ENCODE data around the gene KIF5A.
"Not testable (repeated sequence)": the region's sequence is repeated elsewhere in the genome, so short reads cannot be mapped to it uniquely, and the experiment has no call there.

KIF5A gene

DNA sequence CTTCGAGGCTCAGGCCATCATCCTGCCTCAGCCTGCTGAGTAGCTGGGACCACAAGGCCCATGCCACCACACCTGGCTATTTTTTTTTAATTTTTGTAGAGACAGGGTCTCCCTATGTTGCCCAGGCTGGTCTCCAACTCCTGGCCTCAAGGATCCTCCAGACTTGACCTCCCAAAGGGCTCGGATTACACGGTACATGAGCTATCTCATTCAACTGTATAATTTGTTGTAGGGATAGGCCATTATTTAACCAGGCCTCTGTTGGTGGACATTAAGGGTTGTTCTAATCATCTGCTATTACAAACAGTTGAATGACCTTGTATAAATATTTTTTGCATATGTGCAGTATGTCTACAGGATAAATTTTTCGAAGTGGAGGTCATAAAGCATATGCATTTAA lies 9.0 kb downstream of the KIF5A start:
- no peak for DNase-seq

GRCh38 chr12:57560516-57560915 lies 10.7 kb downstream of the KIF5A start:
- no peak for DNase-seq

DNA sequence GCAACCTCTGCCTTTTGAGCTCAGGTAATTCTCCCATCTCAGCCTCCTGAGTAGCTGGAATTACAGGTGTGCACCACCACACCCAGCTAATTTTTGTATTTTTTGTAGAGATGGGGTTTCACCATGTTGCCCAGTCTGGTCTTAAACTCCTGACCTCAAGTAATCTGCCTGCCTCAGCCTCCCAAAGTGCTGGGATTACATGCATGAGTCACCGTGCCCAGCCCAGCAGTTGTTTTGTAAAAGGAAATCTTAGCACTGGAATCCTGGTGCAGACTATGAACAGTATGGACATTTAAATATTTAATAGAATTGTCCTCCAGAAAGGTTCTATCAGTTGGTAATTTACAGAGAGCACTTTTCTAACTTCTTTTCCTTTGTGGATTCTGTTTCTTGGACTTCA lies 11.3 kb downstream of the KIF5A start:
- not testable (repeated sequence) for DNase-seq

- DNase-seq: no peak
These were observed 13.5 kb downstream of the KIF5A start for GRCh38 chr12:57563358-57563757.

DNA sequence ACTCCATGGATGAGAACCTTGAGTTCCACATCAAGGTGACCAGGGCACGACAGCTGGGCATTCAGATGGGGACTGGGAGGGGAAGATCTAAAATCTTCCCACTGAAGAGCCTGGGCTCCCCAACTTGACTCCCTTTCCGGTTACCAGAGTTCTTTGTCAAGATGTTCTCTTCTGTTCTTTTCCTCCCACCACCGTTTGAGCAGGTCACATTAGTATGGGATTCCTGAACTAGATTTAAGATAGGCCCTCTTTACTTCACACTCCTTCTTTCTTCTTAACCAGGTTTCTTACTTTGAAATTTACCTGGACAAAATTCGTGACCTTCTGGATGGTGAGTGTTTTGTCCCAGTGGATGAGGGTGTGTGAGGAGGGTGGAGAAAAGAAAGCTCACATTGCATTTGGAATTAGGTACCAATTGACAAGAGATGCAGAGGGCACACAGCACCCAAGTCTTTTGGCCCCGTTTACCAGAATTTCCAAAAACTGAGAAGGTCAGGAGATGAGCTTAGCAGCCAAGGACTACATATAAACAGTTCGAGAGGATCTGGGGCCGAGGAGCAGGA lies 14.4 kb downstream of the KIF5A start:
- DNase-seq: no peak

- no peak for DNase-seq
These were observed 19.0 kb downstream of the KIF5A start for GRCh38 chr12:57568838-57569237.

DNA sequence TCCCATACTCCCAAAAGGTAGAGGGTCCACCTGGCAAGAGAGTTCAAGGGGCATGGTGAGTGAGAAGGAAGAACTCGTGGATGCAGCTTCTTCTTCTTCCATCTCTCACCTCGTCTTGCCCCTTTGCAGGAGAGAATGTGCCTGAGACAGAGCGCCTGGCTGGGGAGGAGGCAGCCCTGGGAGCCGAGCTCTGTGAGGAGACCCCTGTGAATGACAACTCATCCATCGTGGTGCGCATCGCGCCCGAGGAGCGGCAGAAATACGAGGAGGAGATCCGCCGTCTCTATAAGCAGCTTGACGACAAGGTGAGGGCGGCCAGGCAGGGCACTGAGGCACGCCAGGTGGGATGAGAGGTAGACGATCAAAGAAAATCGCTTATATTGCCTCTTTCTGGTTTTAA lies 20.0 kb downstream of the KIF5A start:
- DNase-seq: no peak

DNA sequence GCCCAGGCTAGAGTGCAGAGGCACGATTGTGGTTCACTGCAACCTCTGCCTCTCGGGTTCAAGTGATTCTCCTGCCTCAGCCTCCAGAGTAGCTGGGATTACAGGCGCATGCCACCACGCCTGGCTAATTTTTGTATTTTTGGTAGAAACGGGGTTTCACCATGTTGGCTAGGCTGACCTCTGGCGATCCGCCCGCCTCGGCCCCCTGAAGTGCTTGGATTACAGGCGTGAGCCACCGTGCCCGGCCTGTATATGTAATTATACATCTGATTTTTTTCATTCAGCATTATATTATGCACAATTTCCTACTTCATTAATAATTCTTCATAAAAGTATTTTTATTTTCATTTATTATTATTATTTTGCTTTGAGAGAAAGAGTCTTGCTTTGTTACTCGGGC lies 20.6 kb downstream of the KIF5A start:
- not testable (repeated sequence) for DNase-seq

- DNase-seq: no peak
These were observed 22.3 kb downstream of the KIF5A start for GRCh38 chr12:57571926-57572762.

- DNase-seq: no peak
These were observed 25.0 kb downstream of the KIF5A start for GRCh38 chr12:57574795-57575194.

GRCh38 chr12:57575771-57576612 lies 26.1 kb downstream of the KIF5A start:
- no peak for DNase-seq

DNA sequence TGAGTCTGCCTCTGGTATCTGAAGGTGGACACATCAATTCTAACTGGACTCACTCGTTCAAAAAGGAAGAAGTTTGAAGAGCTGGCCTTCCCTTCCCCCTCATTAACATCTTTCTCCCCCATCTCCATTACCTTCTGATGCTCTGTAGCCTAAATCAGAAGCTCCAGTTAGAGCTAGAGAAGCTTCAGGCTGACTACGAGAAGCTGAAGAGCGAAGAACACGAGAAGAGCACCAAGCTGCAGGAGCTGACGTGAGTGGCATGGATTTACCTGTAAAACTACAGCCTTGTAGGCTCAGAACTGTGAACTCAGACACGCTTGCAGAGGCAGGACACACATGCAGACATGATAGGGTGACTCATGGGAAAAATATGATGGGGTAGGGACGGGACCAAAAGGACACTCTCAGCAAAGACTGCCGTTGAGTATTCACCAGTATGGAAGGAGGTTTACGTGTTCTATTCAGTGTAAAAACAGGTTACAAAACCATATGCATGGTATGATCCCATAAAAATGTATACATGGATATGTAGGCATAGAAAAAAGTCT lies 26.8 kb downstream of the KIF5A start:
- no peak for DNase-seq

GRCh38 chr12:57577981-57578758 lies 28.3 kb downstream of the KIF5A start:
- DNase-seq: no peak

DNA sequence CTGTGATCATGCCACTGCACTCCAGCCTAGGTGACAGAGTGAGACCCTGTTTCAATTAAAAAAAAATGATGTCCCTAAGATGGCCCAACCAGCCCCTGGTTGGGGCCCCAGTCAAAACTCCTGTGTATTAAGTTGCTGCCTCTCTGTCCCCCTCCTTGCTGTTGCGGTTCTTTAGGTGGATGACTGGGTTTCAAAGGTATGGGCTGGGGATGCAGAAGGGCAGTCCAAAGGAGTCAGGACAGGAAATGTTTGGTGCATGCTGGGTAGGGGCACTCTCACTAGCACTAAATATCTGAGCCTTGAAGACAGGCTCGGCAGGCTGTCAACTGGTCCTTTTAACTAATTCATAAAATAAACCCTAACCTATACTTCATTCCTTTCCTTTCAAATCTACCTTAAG lies 29.2 kb downstream of the KIF5A start:
- DNase-seq: no peak

GRCh38 chr12:57579677-57580465 lies 30.0 kb downstream of the KIF5A start:
- no peak for DNase-seq

GRCh38 chr12:57580466-57580795 lies 30.6 kb downstream of the KIF5A start:
- no peak for DNase-seq

- DNase-seq: no peak
These were observed 32.0 kb downstream of the KIF5A start for GRCh38 chr12:57581802-57582201.

DNA sequence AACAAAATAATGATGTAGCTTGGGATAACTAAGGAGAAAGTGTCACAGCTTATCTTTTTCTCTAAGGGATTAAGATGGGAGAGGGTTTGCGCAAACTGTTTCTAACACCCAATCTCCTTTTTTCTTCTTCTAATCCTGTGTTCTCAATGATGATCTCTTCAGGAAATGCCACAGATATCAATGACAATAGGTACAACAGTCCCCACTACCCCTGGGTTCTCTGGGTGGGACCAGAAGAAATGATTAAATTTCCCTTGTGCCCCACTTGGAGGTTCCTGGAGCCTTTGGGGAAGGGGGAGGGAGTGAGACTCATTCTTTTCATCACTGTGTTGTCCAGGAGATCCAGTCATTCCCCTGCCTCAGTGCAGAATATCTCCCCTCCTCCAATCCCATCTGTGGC lies 32.6 kb downstream of the KIF5A start:
- no peak for DNase-seq

- peak; percentile 7 to 35 (median 16) for DNase-seq
These were observed 33.4 kb downstream of the KIF5A start for GRCh38 chr12:57583008-57583831.

DNA sequence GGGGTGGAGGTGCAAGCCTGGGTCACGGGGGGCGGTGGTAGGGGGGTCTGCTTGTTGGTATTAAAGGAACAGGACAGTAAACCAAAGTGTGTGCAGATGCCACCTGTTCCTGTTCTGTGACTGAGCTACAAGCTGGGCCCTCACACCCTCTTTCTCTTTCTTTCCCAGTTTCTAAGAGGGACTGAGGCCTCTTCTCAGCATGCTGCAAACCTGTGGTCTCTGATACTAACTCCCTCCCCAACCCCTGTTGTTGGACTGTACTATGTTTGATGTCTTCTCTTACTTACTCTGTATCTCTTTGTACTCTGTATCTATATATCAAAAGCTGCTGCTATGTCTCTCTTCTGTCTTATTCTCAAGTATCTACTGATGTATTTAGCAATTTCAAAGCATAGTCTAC lies 34.2 kb downstream of the KIF5A start:
- no peak for DNase-seq

- DNase-seq: no peak
These were observed 34.8 kb downstream of the KIF5A start for GRCh38 chr12:57584690-57585089.

Data from activated naive CD4-positive, alpha-beta T cell (primary cell).